ENCODE results near the gene SPOP.
"Not testable (repeated sequence)": the region's sequence is repeated elsewhere in the genome, so short reads cannot be mapped to it uniquely, and the experiment has no call there.

Gene SPOP

DNA sequence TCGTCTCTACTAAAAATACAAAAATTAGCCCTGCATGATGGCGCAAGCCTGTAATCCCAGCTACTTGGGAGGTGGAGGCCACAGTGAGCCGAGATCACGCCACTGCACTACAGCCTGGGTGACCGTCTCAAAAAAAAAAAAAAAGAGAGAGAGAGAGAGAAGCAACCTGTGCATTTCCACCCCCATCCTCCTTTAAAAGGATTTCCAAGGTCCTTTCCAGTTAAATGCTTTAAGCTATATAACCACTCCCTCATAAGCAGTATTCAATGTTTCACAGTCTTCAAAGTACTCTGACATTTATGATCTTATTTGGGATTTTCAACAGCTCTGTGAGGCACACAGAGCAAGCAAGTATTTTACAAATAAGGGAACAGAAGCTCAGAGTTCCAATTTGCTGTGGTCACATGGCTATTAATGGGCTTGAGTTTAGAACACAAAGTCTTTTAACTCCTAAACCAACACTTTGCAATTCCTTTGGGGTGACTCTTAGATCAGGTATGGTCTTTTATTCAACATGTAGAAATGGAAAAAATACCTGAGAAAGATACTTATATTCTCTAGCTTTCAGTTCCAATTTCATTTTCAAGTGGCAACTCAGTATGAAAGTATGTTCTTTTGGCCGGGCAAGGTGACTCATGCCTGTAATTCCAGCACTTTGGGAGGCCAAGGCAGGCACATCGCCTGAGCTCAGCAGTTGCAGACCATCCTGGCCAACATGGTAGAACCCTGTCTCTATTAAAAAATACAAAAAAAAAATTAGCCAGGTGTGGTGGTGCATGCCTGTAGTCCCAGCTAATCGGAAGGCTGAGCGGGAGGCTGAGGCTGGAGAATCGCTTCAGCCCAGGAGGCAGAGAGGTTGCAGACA, 31.3 kb downstream of the SPOP start:
- Histone ChIP-seq H3K9me3 (ENCODE audit: control insufficient read depth, insufficient read depth, low read length) (no peaks in the 10 kb centered on the region), H3K36me3 (ENCODE audit: insufficient read depth, low read length) (no peaks in the 10 kb centered on the region), H3K4me1 (ENCODE audit: insufficient read depth, low read length) (peaks cover 20% of the 10 kb centered on the region), H3K9ac (ENCODE audit: low read depth, low read length) (no peak overlapping the region)

DNA sequence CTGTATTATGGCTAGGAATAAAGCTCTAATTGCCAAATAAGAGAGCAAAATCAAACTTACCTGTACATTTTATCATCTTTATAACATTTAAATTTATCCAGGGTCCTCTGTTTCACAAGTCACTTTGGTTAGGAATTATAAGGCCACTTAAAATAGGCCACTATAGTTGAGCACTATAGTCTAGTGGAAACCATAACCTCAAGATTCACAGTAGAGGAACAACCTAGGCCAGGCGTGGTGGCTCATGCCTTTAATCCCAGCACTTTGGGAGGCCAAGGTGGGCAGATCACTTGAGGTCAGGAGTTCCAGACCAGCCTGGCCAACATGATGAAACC, 31.9 kb downstream of the SPOP start:
- H3K4me1 ChIP-seq (ENCODE audit: insufficient read depth, low read length) = peaks cover 21% of the 10 kb centered on the region
- H3K36me3 ChIP-seq (ENCODE audit: insufficient read depth, low read length); H3K9ac ChIP-seq (ENCODE audit: low read depth, low read length); H3K9me3 ChIP-seq (ENCODE audit: control insufficient read depth, insufficient read depth, low read length): not testable (repeated sequence)

DNA sequence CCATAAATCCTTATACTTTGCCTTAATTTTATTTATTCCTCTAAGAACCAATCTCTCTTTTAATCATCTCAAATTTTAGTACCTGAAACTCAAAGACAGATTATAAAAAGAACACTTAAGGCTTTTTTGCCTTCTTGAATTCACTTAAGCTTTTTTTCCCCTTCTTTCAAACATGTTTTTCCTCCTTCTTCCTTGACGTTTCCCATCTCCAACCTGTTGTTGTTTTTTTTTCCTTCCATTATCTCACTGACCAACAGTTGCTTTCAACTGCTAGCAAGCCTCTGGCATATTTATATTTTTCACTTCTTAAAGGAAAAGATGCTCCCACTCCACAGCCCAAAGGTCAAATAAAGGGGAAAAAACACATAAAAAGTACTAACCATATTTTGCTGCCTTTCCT, 32.2 kb downstream of the SPOP start:
- H3K9ac ChIP-seq (ENCODE audit: low read depth, low read length) = no peak overlapping the region
- H3K4me1 ChIP-seq (ENCODE audit: insufficient read depth, low read length) = peaks cover 21% of the 10 kb centered on the region
- H3K9me3 ChIP-seq (ENCODE audit: control insufficient read depth, insufficient read depth, low read length) = no peaks in the 10 kb centered on the region
- H3K36me3 ChIP-seq (ENCODE audit: insufficient read depth, low read length) = no peaks in the 10 kb centered on the region

DNA sequence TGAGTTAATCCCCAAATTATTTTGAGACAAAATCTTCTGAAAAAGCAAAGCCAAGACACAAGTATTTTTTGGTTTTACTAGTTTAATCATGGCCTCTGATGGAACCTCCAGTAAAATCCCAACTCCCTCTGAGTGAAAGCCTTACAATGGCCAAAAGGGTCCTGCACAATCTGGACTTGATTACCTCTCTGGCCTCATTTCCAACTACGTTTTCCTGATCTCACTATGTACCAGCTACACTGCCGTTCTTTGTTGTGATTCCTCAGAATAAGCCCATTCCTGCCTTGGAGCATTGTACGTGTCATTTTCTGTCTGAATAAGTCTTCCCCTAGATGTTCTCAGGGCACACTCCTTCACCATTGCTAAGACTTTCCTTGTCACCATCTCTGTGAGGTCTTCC, 37.3 kb downstream of the SPOP start:
- Histone ChIP-seq H3K4me1 (ENCODE audit: insufficient read depth, low read length) (peaks cover 9% of the 10 kb centered on the region), H3K9ac (ENCODE audit: low read depth, low read length) (no peak overlapping the region), H3K36me3 (ENCODE audit: insufficient read depth, low read length) (no peaks in the 10 kb centered on the region), H3K9me3 (ENCODE audit: control insufficient read depth, insufficient read depth, low read length) (0 out of 2 replicates have a peak, but pooled peaks cover 7% of the 10 kb centered on the region)

DNA sequence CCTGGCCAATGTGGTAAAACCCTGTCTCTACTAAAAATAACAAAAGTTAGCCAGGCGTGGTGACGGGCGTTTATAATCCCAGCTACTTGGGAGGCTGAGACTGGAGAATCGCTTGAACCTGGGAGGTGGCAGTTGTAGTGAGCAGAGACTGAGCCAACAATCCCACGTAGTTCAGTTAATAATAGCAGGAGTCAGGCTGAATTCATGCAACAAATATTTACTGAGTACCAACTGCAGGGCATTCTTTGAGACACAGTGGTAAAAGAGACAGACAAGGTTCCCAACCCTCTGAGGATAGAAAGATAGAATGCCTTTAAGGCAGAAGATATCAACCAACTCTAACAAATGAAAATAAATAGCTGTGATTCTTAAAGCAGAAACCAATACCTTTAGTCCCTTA, 39.1 kb downstream of the SPOP start:
- Histone ChIP-seq H3K36me3 (ENCODE audit: insufficient read depth, low read length) (no peaks in the 10 kb centered on the region), H3K4me1 (ENCODE audit: insufficient read depth, low read length) (peaks cover 16% of the 10 kb centered on the region), H3K9me3 (ENCODE audit: control insufficient read depth, insufficient read depth, low read length) (0 out of 2 replicates have a peak, but pooled peaks cover 7% of the 10 kb centered on the region), H3K9ac (ENCODE audit: low read depth, low read length) (no peak overlapping the region)

DNA sequence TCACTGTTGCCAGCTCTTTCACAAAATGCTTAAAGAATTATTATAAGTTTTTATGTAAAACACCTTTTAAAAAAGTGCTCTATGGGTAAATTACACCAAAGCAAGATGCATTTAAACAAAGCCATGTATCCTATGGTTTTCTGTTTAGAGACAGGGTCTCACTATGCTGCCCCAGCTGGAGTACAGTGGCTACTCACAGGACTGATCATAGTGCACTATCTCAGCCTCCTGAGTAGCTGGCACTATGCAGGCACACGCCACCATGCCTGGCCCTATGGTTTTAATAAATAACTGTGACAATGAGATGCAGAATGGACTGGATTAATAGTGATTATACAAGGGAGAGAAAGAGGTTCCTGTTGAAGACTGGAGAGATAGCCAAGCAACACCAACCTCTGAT, 40.2 kb downstream of the SPOP start:
- Histone ChIP-seq H3K9me3 (ENCODE audit: control insufficient read depth, insufficient read depth, low read length) (0 out of 2 replicates have a peak, but pooled peaks cover 7% of the 10 kb centered on the region), H3K36me3 (ENCODE audit: insufficient read depth, low read length) (no peaks in the 10 kb centered on the region), H3K9ac (ENCODE audit: low read depth, low read length) (no peak overlapping the region), H3K4me1 (ENCODE audit: insufficient read depth, low read length) (peaks cover 24% of the 10 kb centered on the region)

DNA sequence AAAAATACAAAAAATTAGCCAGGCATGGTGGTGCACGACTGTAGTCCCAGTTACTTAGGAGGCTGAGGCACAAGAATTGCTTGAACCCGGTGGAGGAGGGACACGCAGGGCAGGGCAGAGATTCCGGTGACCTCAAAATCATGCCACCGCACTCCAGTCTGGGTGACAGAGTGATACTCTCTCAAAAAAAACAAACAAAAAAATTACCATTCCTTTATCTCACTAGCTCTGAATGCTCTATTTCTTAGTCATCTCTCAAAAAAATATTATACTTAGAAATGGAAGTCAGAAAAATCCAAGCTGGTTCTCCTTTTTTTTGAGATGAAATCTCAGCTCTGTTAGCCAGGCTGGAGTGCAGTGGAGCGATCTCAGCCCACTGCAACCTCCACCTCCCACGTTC, 40.8 kb downstream of the SPOP start:
- H3K9ac ChIP-seq (ENCODE audit: low read depth, low read length) = no peak overlapping the region
- H3K4me1 ChIP-seq (ENCODE audit: insufficient read depth, low read length) = peaks cover 20% of the 10 kb centered on the region

DNA sequence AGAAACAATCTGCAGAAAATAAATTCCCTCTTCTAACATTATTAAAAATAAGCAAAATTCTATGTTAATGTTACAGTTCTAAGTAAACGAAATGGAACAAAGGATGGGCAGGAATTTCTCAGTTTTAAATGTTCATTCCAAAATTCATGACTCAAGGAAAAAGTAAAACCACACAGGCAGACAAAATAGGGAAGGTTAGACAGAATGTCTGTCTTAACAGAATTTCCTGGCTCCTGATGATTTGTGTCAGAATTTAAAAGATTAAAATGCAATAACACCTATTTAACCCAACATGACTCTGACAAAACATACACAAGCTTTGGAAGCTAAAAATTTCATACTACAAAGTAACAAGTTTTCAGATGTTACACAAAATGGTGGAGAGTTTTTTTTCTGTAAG, 42.8 kb downstream of the SPOP start:
- Histone ChIP-seq H3K36me3 (ENCODE audit: insufficient read depth, low read length) (no peaks in the 10 kb centered on the region), H3K4me1 (ENCODE audit: insufficient read depth, low read length) (peaks cover 15% of the 10 kb centered on the region), H3K9ac (ENCODE audit: low read depth, low read length) (no peak overlapping the region), H3K9me3 (ENCODE audit: control insufficient read depth, insufficient read depth, low read length) (0 out of 2 replicates have a peak, but pooled peaks cover 7% of the 10 kb centered on the region)

More for the DNA sequence above, 40.8 kb downstream of the SPOP start:
- Histone ChIP-seq H3K9me3 (ENCODE audit: control insufficient read depth, insufficient read depth, low read length) (0 out of 2 replicates have a peak, but pooled peaks cover 7% of the 10 kb centered on the region), H3K36me3 (ENCODE audit: insufficient read depth, low read length) (no peaks in the 10 kb centered on the region)

DNA sequence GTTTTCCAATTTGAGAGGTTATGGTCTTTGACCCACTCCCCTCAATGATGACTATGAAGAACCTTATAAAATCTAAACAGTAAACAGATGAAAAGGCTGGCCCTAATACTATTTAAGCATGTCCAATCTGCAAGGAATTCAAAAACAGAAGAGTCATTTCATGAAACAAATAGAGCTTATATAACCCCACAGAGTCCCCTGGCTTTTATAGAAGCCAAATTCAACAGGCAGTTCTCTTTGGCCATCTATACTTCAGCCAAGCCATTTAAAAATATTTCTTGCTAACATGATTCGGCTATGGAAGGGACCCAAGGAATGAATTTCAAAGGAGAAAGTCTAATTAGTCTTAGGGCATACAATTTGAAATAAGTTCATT, 43.4 kb downstream of the SPOP start:
- H3K4me1 ChIP-seq (ENCODE audit: insufficient read depth, low read length) = peaks cover 15% of the 10 kb centered on the region
- 0 out of 2 replicates have a peak, but pooled peaks cover 6% of the 10 kb centered on the region for H3K9me3 ChIP-seq (ENCODE audit: control insufficient read depth, insufficient read depth, low read length)
- H3K36me3 ChIP-seq (ENCODE audit: insufficient read depth, low read length) = no peaks in the 10 kb centered on the region
- no peak overlapping the region for H3K9ac ChIP-seq (ENCODE audit: low read depth, low read length)

DNA sequence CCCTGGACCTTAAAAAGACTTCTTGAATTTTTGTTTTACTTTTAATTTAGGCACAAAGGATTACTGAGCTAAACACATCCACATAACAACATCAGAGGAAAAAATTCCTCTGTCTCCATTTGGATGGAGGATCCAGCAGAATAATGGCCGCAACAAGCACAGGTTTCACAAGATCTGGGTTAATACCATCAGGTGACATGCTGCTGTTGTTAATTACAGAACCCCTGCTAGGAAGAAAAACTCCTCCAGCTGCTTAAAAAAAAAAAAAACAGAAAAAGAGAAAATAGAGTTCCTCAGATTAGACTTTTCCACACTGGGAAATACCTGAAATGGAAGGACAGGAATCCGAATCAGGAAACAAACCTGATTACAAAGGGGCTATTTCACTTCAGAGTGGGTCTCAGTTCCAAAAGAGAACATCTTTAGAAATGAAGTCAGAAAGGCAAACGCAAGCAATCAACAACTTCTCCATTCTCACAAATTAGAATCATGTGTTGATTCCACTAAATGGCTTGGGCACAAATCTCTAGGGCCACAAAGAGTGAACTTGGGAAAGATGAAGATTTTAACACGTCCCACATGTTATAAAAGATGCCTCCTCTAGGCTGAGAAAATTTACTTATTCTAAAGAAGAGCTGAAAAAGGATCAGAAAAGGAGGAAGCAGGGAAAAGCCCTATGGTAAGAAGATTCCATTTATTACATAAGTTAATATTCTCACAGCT, 44.0 kb downstream of the SPOP start:
- Histone ChIP-seq H3K36me3 (ENCODE audit: insufficient read depth, low read length) (no peaks in the 10 kb centered on the region), H3K9ac (ENCODE audit: low read depth, low read length) (no peak overlapping the region), H3K4me1 (ENCODE audit: insufficient read depth, low read length) (peaks cover 15% of the 10 kb centered on the region), H3K9me3 (ENCODE audit: control insufficient read depth, insufficient read depth, low read length) (0 out of 2 replicates have a peak, but pooled peaks cover under 1% of the 10 kb centered on the region)

DNA sequence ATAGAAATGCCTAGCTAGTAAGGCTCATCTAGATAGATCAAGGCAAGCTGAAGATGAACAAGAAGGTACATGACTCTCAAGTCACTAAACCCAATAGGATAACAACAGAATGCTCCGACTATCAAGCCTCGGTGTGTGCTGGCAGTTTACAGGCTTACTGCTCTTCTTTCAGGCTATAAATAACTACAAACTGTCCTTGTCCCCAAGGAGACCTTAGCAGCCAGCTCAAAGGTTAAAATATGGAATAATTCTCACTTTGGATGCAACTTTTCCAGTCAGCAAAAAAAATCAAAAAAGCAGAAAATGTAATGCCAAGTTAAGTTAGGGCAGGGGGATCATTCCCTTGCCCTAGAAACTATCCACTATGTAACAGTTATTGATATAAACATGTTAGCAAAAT, 44.6 kb downstream of the SPOP start:
- no peaks in the 10 kb centered on the region for H3K9me3 ChIP-seq (ENCODE audit: control insufficient read depth, insufficient read depth, low read length)

DNA sequence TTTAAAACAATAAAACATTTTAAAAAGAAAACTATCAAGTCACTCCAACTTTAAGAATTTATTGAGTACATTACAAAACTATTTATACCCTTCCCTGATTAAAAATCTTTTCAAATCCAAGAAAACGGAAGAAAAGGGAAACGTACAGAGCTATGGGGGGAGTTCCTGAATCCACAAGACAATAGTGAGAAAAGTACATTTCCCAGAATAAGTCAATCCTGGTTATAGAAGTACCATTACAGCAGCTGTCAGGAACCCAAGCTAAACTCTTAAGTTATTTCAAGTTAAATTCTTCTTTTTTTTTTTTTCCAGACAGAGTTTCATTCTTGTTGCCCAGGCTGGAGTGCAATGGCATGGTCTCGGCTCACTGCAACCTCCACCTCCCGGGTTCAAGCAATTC, 45.7 kb downstream of the SPOP start:
- no peaks in the 10 kb centered on the region for H3K36me3 ChIP-seq (ENCODE audit: insufficient read depth, low read length)
- H3K9ac ChIP-seq (ENCODE audit: low read depth, low read length) = no peak overlapping the region
- peaks cover 15% of the 10 kb centered on the region for H3K4me1 ChIP-seq (ENCODE audit: insufficient read depth, low read length)
- H3K9me3 ChIP-seq (ENCODE audit: control insufficient read depth, insufficient read depth, low read length) = no peaks in the 10 kb centered on the region

More for the DNA sequence above, 44.6 kb downstream of the SPOP start:
- H3K4me1 ChIP-seq (ENCODE audit: insufficient read depth, low read length) = peaks cover 15% of the 10 kb centered on the region
- no peak overlapping the region for H3K9ac ChIP-seq (ENCODE audit: low read depth, low read length)
- no peaks in the 10 kb centered on the region for H3K36me3 ChIP-seq (ENCODE audit: insufficient read depth, low read length)

DNA sequence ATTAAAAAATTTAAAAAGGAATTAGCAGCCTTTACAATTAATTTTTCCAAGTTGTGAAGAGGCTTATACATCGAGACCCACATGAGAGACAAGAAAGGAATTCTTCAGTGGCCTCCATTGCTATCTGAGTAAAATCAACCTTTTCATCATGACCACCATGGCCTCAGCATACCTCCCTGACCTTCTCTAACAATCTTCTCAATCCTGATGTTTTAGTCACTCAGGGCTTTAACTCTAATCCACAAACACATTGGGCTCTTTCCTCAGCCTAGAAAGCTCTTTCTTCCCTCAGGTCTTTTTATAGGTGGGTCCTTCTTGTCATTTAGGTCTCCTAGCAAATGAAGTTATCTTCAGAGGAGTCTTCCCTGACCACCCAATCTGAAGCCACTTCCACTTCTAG, 46.4 kb downstream of the SPOP start:
- no peak overlapping the region for H3K9ac ChIP-seq (ENCODE audit: low read depth, low read length)
- no peaks in the 10 kb centered on the region for H3K9me3 ChIP-seq (ENCODE audit: control insufficient read depth, insufficient read depth, low read length)
- no peaks in the 10 kb centered on the region for H3K36me3 ChIP-seq (ENCODE audit: insufficient read depth, low read length)
- peaks cover 15% of the 10 kb centered on the region for H3K4me1 ChIP-seq (ENCODE audit: insufficient read depth, low read length)

DNA sequence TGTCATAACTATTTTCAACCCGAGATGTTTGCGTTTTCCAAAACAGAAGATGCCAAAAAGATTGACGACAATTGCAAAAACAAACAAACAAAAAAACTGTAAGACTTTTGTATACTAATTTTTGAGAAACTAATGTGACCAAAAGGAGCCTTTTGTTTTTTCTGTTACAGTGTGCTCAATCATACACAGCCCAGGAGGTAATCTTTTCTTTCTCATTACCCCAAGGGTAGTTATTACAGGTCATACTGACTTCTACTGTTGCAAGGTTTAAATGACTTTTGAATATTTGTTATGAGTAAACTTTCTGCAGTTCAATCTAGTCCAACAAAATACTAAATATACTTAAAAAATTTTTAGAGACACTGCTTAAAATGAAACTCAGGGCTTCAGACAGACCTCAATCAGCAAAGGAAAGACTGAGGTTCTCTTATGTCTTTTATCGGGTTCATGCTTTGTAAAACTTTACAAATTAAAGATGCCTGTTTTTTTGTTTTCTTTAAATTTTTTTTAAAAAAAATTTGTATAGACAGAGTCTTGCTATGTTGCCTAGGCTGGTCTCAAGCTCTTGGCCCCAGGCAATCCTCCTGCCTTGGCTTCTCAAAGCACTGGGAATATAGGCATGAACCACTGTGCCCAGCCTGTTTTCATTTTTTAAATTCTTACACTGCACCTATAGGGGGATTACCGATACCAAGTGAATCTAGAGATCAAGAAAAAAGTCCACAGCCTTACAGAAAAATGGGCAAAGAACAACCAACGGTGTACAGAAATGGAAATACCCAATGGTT, 47.6 kb downstream of the SPOP start:
- H3K36me3 ChIP-seq (ENCODE audit: insufficient read depth, low read length) = no peaks in the 10 kb centered on the region
- H3K9me3 ChIP-seq (ENCODE audit: control insufficient read depth, insufficient read depth, low read length) = no peaks in the 10 kb centered on the region
- no peak overlapping the region for H3K9ac ChIP-seq (ENCODE audit: low read depth, low read length)
- H3K4me1 ChIP-seq (ENCODE audit: insufficient read depth, low read length) = peaks cover 15% of the 10 kb centered on the region

All from ES-I3 (cell line).